SIG-M5 (cell line): ENCODE measurements around the gene PRRT2.
A peak's percentile ranks its signal among the peaks of the same experiment; 100 is the strongest.
"Not testable (repeated sequence)": the region's sequence is repeated elsewhere in the genome, so short reads cannot be mapped to it uniquely, and the experiment has no call there.

Experiments
- DNase-seq: peaks from one replicate; lab custom pipeline; 2025; lab: John Stamatoyannopoulos, UW

PRRT2 gene

DNA sequence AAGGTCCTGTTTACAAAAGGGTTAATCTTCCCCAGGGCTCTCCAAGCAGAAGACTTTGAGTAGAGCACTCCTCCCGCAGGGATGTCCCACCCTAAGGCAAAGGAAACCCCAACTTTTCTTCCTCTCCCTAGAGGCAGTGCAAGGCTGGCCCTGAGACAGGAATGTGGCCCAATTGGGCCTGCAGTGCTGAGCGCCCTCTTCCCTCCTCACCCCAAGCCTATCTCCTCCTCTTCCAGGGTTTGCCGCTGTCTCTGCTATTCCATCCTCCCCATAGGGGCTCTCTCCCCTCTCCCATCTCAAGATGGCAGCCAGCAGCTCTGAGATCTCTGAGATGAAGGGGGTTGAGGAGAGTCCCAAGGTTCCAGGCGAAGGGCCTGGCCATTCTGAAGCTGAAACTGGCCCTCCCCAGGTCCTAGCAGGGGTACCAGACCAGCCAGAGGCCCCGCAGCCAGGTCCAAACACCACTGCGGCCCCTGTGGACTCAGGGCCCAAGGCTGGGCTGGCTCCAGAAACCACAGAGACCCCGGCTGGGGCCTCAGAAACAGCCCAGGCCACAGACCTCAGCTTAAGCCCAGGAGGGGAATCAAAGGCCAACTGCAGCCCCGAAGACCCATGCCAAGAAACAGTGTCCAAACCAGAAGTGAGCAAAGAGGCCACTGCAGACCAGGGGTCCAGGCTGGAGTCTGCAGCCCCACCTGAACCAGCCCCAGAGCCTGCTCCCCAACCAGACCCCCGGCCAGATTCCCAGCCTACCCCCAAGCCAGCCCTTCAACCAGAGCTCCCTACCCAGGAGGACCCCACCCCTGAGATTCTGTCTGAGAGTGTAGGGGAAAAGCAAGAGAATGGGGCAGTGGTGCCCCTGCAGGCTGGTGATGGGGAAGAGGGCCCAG lies 1.0 kb downstream of the PRRT2 start:
- DNase-seq, result no peak

DNA sequence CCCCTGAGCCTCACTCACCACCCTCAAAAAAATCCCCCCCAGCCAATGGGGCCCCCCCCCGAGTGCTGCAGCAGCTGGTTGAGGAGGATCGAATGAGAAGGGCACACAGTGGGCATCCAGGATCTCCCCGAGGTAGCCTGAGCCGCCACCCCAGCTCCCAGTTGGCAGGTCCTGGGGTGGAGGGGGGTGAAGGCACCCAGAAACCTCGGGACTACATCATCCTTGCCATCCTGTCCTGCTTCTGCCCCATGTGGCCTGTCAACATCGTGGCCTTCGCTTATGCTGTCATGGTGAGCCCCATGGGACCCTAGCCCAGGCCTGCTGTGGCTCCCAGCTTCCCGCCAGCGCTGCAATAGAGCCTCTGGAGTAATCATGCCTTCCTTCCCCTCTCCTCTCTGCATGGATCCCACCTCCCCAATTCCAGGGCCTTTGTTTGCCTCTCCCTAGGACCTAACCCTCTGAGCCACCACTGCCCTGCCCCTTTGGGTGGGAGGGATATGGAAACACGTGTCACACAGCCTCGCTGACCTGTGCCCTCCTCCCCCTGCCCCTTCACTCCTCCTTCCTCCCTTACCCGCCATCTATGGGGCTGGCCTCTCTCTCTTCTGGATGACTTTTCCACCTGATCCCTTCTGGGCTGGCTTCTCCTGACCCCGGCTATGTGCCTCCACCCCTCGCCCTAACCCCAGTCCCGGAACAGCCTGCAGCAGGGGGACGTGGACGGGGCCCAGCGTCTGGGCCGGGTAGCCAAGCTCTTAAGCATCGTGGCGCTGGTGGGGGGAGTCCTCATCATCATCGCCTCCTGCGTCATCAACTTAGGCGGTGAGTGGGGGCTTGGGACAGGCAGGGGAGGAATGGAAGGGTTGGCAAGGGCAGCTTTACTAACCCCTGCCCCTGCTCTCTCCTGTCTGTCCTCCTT lies 1.9 kb downstream of the PRRT2 start:
- DNase-seq, result no peak

- DNase-seq, result no peak
Measured at GRCh38 chr16:29814592-29814991, 2.6 kb downstream of the PRRT2 start.

DNA sequence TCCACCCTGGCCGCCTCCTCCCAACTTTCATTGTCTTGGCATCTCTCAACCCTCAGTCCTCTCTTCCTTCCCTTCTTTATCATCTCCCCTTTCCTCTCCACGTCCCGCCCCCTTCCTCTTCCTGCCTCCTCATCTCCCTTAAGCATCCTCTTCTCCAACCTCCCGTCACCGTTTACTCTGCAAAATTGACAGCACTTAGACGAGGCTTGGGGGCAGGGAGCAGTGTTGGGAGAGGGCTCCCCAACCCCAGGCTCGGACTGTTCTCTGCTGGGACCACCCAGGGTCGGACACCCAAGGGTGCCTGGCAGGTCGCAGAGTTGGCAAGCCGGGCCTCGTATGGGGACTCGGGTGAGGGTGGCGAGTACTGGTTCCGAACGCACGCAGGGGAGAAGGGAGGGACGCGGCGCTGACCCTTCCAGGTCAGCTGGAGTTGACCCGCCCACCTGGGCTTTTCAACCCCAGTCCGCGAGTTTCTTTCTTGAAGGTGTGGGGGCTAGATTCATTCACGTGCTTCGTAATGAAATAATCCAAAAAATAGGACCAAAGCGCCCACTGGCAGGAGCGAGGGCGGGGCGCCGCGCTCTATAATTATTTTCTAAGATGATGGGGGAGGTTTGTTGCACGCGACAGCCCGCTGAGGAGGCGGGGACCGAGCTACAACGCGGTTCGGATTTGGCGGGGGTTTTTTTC lies 3.2 kb downstream of the PRRT2 start:
- no peak for DNase-seq

DNA sequence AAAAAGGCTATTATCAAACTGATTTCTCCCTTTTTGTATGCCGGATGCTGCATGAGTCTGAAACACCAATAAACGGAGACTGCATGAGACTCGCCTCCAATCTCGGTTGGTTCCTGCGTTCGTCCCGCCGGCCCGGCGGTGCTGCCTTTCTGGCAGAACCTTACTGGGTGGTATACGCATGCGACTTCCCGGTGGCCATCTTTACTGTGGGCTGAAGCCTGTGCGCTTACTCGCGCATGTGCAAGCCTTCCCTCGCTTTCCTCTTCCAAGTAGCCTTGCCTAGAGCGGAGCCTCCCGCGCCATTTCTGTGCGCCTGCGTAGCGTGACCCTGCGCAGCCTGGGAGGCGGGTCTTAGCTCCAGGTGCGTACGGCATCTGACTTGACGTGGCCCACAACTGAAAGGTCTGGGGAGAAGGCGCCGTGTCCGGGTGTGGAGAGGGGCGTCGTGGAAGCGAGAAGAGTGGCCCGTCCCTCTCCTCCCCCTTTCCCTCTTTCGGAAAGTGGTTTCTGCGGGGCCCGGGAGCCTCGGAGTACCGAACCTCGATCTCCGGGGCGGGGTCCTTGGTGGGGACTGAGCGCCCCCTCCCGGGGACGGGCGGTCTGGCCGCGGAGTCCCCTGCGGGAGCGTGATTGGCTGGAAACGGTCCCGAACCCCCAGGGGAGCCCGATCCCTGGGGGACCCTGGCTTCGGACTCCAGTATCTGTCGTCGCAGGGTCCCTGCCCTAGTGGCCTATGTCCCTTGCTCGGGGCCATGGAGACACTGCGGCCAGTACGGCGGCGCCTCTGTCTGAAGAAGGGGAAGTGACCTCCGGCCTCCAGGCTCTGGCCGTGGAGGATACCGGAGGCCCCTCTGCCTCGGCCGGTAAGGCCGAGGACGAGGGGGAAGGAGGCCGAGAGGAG lies 4.0 kb downstream of the PRRT2 start, which contains the start of gene PAGR1:
TSS of gene PAGR1 (plus strand) at position 360 of the 901 bp plus-strand sequence. CDS start at position 734, 374 bp downstream.
- peak; percentile 91 for DNase-seq

DNA sequence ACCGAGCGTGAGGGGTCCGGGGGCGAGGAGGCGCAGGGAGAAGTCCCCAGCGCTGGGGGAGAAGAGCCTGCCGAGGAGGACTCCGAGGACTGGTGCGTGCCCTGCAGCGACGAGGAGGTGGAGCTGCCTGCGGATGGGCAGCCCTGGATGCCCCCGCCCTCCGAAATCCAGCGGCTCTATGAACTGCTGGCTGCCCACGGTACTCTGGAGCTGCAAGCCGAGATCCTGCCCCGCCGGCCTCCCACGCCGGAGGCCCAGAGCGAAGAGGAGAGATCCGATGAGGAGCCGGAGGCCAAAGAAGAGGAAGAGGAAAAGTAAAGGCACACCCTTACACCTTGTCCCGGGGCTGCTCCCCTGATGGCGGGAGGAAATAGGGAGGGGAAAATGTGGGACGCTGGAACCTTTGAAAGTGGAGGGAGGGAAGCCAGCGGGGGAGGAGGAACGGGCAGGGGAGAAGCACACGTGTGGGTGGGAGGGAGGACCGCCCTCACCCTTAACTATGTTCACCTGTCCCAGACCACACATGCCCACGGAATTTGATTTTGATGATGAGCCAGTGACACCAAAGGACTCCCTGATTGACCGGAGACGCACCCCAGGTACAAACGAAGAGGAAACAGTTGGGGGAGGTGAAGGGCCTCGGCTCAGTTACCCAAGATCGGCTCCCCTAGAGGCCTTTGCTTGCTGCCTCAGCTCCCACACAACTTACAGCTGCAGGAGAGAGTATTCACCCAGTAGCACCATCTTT lies 4.9 kb downstream of the PRRT2 start:
- DNase-seq, result no peak

DNA sequence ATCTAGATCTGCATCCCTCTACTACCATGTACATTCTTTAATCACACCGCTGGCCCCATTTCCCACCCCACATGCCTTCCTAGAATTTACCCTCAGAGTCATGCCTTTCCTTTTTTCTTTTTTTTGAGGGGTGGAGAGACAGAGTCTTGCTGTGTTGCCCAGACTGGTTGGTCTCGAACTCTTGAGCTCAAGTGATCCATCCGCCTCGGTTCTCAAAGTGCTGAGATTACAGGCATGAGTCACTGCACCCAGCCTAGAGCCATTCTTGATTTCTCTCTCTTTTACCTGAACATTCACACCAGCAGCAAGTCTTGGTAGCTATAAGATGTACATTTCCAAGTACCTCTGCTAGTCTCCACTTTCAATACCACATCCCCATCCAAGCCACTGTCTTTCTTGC lies 6.1 kb downstream of the PRRT2 start:
- DNase-seq, result no peak

- no peak for DNase-seq
Measured at GRCh38 chr16:29819506-29819905, 7.5 kb downstream of the PRRT2 start.

- no peak for DNase-seq
Measured at GRCh38 chr16:29820271-29820701, 8.3 kb downstream of the PRRT2 start, which contains the start of gene MVP. MVP (plus strand) TSS chr16:29820462; CDS start chr16:29830550, 10,088 bp downstream.

DNA sequence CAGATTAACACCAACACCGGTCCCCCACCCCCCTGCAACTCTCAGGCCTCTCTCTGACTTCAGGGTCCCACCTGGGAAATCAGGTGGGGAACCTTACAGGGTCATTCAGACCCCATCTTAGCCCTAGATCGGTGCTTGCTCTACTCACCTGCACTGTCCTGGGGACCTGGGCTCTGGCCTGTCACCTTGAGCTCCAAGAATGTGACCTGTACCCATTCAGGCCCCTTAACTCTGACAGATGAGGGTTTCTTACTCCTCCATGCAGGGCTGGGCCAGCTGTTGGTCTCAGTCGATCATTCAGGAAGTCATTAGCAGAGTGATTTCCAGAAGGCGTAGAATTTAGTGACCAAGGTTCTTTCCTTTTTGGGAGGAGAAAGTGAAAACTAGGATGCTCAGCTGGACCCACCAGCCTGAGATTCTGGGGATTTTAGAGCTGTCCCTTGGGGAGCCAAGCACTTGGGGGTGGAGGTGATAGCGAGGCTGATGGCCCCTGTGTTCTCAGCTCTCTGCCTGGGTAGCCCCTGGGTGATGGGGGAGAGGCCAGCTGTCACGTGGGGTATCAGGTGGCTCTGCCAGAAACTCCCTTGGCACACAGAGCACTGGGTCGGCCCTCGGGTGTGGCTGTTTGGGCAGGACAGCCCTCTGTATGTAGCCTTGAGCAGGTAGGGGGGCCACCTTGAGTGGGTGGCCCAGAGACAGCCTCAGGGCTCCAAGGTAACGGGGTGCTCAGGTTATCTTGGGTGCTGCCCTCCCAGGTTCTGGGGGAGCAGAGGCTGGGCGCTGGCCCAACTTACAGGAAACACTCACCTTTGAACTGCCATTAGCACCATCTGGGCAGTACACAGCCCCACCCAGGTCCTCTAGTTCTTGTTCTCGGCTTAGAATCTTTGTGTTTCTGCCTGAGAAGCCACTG lies 9.0 kb downstream of the PRRT2 start:
- no peak for DNase-seq

DNA sequence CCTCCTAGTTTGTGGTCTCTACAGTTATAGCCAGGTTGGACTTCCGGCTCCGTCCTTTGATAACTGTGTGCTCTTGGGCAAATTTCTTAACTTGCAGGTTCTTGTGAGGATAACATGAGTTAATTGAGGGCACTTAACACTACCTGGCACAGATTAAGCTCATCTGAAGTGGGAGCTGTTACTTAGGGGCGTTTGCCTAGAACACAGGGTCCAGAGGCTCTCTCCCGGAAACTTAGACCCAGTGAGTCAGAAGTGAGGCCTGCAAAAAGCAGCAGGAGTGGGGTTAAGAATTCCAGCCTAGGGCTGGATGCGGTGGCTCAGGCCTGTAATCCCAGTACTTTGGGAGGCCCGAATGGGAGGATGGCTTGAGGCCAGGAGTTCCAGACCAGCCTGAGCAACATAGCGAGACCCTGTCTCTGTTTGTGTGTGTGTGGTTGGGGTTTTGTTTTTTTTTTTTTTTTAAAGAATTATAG lies 9.7 kb downstream of the PRRT2 start:
- DNase-seq, result no peak

DNA sequence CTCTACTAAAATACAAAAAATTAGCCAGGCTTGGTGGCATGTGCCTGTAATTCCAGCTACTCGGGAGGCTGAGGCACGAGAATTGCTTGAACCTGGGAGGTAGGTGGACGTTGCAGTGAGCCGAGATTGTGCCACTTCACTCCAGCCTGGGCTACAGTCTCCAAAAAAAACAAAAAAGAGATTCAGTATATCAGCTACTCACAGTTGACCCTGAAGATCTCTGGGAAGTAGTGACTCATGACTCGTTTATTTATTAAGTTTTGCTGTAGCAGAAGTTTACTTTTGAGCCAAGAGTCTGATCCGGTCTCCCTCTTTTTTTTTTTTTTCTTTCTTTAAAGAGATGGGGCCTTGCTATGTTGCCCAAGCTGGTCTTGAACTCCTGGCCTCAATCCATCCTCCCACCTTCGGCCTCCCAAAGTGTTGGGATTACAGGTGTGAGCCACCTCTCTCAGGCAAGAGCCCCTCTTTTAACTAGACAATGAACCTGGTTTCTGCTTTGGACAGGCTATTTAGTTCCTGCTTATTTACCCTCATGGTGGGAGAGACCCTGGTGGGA lies 12.7 kb downstream of the PRRT2 start:
- DNase-seq, result no peak

DNA sequence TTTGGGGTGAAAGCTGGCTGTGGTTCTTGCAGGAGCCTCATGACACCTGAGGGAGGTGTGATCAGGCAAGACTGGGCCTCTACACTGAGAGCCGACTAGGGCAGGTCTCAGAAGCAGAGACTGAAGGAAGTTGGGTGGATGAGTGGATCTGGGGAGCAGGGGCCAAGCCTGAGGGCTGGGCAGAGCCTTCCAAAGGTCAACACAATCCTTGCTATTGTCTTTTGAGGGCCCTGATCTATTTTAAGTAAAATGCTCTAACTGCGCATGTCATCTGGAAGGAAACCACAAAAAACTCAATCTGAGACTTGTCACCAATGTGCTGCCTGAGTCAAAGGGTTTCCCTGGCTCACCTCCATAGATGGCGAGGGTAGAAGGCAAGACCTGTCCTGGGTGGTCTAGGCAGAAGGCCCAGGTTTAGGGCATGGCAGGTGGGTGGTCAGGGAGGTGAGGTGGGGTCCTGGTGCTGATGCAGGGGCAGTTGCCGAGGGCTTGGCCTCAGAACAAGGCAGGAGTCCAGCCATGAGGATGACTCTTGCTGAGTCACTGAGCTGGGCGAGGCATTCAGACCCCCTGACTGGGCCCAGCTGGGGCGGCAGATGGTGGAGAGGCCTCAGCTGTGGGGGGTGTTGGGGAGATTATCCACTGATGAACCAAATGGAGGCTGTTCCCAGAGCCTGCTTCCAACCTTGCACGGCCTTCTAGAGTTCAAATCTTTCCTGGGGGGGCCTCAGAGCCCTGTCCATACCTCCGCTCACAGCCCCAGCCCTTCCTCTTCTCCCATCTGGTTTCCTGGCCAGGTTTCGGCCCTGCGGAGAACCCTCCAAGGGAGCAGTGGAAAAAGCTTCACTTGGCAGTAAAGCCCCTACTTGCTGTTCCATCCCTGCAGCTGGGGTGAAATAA lies 13.4 kb downstream of the PRRT2 start:
- DNase-seq, result no peak

- no peak for DNase-seq
Measured at GRCh38 chr16:29826342-29826695, 14.3 kb downstream of the PRRT2 start.

DNA sequence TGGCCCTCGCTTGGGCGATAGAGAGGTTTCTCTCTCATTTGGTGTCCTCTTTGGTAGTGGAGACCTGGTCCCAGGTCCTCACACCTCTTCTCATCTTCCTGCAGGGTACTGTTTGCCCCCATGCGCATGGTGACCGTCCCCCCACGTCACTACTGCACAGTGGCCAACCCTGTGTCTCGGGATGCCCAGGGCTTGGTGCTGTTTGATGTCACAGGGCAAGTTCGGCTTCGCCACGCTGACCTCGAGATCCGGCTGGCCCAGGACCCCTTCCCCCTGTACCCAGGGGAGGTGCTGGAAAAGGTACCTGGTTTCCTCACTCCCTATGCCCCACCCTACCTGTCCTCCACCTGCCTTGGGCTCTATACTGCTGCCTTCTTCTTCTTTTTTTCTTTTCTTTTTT lies 18.8 kb downstream of the PRRT2 start:
- no peak for DNase-seq

- no peak for DNase-seq
Measured at GRCh38 chr16:29831490-29831889, 19.5 kb downstream of the PRRT2 start.

GRCh38 chr16:29833219-29833618 lies 21.2 kb downstream of the PRRT2 start:
- DNase-seq, result not testable (repeated sequence)

GRCh38 chr16:29834079-29834478 lies 22.1 kb downstream of the PRRT2 start:
- no peak for DNase-seq
